HL-60/S4 (cell line): ENCODE data around the gene BEST3.
"Not testable (repeated sequence)": the region's sequence is repeated elsewhere in the genome, so short reads cannot be mapped to it uniquely, and the experiment has no call there.

ENCODE experiments used
- in situ Hi-C: fragments of 300-500 bp; cut with MboI; formaldehyde crosslinking; loops from 2 replicates; pipeline ENCODE4 v1.14.3; 2022; ENCODE audit warnings: low sequenced_read_pairs

BEST3 gene

GRCh38 chr12:69608114-69608513 is 91.0 kb downstream of the BEST3 start:
- in situ Hi-C loops: no loop called here

- in situ Hi-C loops: not testable (repeated sequence)
Observed at GRCh38 chr12:69604275-69604674, 94.8 kb downstream of the BEST3 start.
